ENCODE results near the gene FTO. TPM values are rescaled to one million over a fixed set of nuclear protein-coding genes. Genes with fewer than 3 reads are reported as not detected.

Gene FTO
- total RNA-seq, 1 donor from 2014 or later = 65.8 TPM

DNA sequence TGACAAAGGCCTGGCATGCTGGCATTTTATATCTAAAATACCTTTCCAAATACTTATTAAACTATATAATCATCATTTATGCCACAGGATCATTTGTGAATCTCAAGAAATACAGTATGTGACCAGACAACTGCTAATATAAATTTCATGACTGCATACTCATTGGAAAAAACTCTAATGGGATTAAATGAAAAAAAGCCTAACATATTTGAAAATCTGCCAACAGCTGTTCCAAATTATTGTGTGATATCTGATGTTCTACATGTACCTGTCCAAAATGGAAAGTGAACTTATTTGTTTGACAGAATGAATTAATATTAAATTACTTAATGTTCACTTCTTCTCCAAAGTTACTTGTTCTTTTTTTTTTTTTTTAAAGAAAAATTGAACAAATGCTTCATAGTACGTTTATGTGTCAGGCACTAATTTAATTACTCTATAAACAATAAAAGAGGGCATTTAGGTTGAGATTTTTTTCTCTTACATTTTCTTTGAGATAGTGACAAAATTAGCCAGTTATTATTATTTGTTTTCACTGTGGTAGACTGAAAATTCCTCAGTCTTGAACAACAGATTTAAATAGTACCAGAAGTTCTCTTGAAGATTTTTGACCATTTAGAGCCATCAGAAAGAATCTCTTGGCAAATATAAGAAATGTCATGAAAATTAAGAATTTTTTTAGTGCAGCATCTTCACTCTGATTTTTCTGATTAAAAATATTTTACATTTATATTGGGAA lies 114.0 kb downstream of the FTO start:
- intact Hi-C loops (cut with micrococcal nuclease) = no loop called here
- no peak for TF ChIP-seq CTCF (IDR thresholded peaks at IDR 0.05)
- Mint-ChIP-seq H3K4me3 (no peak overlapping the region), H3K4me1 (peaks cover 25% of the 10 kb centered on the region), H3K36me3 (ENCODE audit: low read depth) (peaks cover 34% of the 10 kb centered on the region), H3K27ac (no peak overlapping the region), H3K9me3 (peaks cover 5% of the 10 kb centered on the region), H3K27me3 (no peaks in the 10 kb centered on the region)
- DNase-seq (no peak), ATAC-seq (ENCODE audit: low read depth) (no peak)
- POLR2A ChIA-PET = no interaction called here
- CTCF ChIA-PET = no interaction called here

DNA sequence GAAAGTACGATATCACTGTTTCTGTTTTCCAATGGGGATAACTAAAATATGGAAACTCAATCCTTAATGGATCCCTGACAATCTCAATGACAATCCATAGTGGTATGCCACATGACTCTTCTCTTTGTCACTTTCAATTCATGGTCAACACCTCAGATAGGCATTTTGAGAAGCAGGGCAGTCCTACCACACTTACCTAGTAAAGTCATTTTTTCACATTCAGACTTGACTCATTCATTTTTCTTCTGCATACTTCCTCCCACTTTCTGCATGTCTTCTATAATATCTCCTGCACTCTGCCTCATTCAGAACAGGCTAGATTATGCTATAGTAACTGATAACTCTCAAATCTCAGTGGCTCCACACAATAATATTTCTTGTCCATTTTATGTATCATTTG lies 117.5 kb downstream of the FTO start:
- Mint-ChIP-seq H3K27ac (no peak overlapping the region), H3K4me3 (no peak overlapping the region), H3K4me1 (peaks cover 19% of the 10 kb centered on the region), H3K9me3 (peaks cover under 1% of the 10 kb centered on the region), H3K36me3 (ENCODE audit: low read depth) (peaks cover 14% of the 10 kb centered on the region), H3K27me3 (no peaks in the 10 kb centered on the region)
- no peak for ATAC-seq (ENCODE audit: low read depth)
- intact Hi-C loops (cut with micrococcal nuclease) = no loop called here
- POLR2A ChIA-PET = no interaction called here
- DNase-seq = no peak
- no peak for TF ChIP-seq CTCF (IDR thresholded peaks at IDR 0.05)
- CTCF ChIA-PET = no interaction called here

GRCh38 chr16:53821957-53822625 lies 118.1 kb downstream of the FTO start:
- no peak overlapping the region for H3K27ac Mint-ChIP-seq
- peaks cover 14% of the 10 kb centered on the region for H3K36me3 Mint-ChIP-seq (ENCODE audit: low read depth)
- intact Hi-C loops (cut with micrococcal nuclease) = no loop called here
- no peaks in the 10 kb centered on the region for H3K27me3 Mint-ChIP-seq
- no peaks in the 10 kb centered on the region for H3K9me3 Mint-ChIP-seq
- H3K4me1 Mint-ChIP-seq = peaks cover 18% of the 10 kb centered on the region
- no peak for TF ChIP-seq CTCF (IDR thresholded peaks at IDR 0.05)
- no peak for ATAC-seq (ENCODE audit: low read depth)
- no peak overlapping the region for H3K4me3 Mint-ChIP-seq
- no peak for DNase-seq
- ChIA-PET POLR2A (no interaction called here), CTCF (no interaction called here)

- no peaks in the 10 kb centered on the region for H3K9me3 Mint-ChIP-seq
- DNase-seq (no peak), ATAC-seq (ENCODE audit: low read depth) (peak; percentile 66)
- H3K4me3 Mint-ChIP-seq = no peak overlapping the region
- no peak for TF ChIP-seq CTCF (IDR thresholded peaks at IDR 0.05)
- H3K36me3 Mint-ChIP-seq (ENCODE audit: low read depth) = peaks cover 19% of the 10 kb centered on the region
- peaks cover 16% of the 10 kb centered on the region for H3K4me1 Mint-ChIP-seq
- POLR2A ChIA-PET = interaction anchor here (0.8 kb wide), 1 partner anchor 80 kb away, joined by 10 read pairs; no protein-coding TSS in a partner anchor
- CTCF ChIA-PET = no interaction called here
- intact Hi-C loops (cut with micrococcal nuclease) = no loop called here
- no peaks in the 10 kb centered on the region for H3K27me3 Mint-ChIP-seq
- no peak overlapping the region for H3K27ac Mint-ChIP-seq
Observed at GRCh38 chr16:53822936-53823529, 119.1 kb downstream of the FTO start.

DNA sequence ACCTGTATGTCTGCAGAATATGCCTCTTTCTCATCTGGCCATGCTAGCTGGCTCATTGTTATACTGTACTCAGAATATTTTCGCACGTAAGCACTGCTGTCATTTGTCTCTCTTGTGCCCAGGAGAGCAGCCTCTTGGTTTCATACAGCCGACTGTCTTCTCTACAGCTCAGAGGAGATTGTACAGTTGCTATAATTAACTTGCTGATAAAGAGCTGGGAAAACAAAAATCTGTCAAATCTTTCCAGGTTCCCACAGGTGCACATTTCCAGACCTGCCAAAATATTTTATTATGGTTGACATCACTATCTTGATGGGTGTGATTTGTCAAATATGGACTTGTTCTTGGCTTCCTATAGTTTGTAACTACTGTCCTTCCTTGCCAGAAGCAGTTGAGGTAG lies 122.7 kb downstream of the FTO start:
- H3K27ac Mint-ChIP-seq = no peak overlapping the region
- H3K36me3 Mint-ChIP-seq (ENCODE audit: low read depth) = peaks cover 35% of the 10 kb centered on the region
- CTCF ChIA-PET = no interaction called here
- H3K4me1 Mint-ChIP-seq = peaks cover 3% of the 10 kb centered on the region
- no peaks in the 10 kb centered on the region for H3K9me3 Mint-ChIP-seq
- POLR2A ChIA-PET = no interaction called here
- DNase-seq (no peak), ATAC-seq (ENCODE audit: low read depth) (no peak)
- no peaks in the 10 kb centered on the region for H3K27me3 Mint-ChIP-seq
- intact Hi-C loops (cut with micrococcal nuclease) = no loop called here
- TF ChIP-seq CTCF (IDR thresholded peaks at IDR 0.05) = no peak
- no peak overlapping the region for H3K4me3 Mint-ChIP-seq

Measured in activated B cell treated with CpG ODN at 0.5 μM for 24 hours (primary cell).